ENCODE data around the gene HECTD3. TPM values are rescaled to one million over a fixed set of nuclear protein-coding genes. Genes with fewer than 3 reads are reported as not detected.

HECTD3 gene
- total RNA-seq, 4 donors from 2014 or later = 28.0 to 51.7 (median 35.8) TPM

DNA sequence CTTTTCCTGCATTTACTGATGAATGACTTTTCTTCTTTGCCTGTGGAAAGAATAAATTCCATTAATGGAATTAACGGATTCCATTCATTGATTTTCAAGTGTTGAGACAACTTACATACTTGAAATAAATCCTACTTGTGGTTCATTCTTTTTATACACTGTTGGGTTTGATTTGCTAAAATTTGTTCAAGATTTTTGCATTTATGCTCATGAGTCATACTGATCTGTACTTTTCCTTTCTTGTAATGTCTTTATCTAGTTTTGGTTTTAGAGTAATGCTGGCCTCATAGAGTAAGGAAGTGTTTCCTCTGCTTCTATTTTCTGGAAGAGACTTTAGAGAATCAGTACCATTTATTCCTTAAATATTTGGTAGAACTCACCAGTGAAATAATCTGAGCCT, 15.3 kb upstream of the HECTD3 start:
- Histone ChIP-seq H3K4me3 (no peak overlapping the region), H3K27ac (replicated peaks in 1 of 4) (no peak overlapping the region), H3K9me3 (no peaks in the 10 kb centered on the region), H3K27me3 (no peaks in the 10 kb centered on the region), H3K4me1 (no peaks in the 10 kb centered on the region), H3K36me3 (no peaks in the 10 kb centered on the region)
- TF ChIP-seq POLR2AphosphoS5 (IDR thresholded peaks at IDR 0.05) (no peak), POLR2A (IDR thresholded peaks at IDR 0.05; ENCODE audit: low read depth) (no peak), EP300 (IDR thresholded peaks at IDR 0.05) (no peak)
- TF ChIP-seq, protein P1, sequence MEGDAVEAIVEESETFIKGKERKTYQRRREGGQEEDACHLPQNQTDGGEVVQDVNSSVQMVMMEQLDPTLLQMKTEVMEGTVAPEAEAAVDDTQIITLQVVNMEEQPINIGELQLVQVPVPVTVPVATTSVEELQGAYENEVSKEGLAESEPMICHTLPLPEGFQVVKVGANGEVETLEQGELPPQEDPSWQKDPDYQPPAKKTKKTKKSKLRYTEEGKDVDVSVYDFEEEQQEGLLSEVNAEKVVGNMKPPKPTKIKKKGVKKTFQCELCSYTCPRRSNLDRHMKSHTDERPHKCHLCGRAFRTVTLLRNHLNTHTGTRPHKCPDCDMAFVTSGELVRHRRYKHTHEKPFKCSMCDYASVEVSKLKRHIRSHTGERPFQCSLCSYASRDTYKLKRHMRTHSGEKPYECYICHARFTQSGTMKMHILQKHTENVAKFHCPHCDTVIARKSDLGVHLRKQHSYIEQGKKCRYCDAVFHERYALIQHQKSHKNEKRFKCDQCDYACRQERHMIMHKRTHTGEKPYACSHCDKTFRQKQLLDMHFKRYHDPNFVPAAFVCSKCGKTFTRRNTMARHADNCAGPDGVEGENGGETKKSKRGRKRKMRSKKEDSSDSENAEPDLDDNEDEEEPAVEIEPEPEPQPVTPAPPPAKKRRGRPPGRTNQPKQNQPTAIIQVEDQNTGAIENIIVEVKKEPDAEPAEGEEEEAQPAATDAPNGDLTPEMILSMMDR (IDR thresholded peaks at IDR 0.05) = no peak
- no peak for DNase-seq (ENCODE audit: extremely low spot score)
- WGBS = 96% methylated on average over 1 of the region's 1 CpG
- intact Hi-C loops (cut with DNase I) = no loop called here

DNA sequence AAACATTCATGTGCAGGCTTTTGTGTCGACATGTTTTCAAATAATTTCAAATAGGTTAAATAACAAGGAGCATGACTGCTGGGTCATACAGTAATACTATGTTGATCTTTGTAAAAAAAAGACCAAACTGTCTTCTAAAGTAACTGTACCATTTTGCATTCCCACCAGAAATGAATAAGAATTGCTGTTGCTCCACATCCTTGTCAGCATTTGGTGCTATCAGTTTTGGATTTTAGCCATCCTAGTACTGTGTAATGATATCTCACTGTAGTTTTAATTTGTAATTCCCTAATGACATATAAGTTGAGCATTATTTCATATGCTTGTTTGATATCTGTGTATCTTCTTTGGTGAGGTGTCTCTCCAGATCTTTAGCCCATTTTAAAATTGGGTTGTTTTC, 12.5 kb upstream of the HECTD3 start:
- WGBS = 91% methylated on average over 1 of the region's 1 CpG
- H3K36me3 ChIP-seq = no peaks in the 10 kb centered on the region
- peaks cover 0 to under 1% (median 0%) of the 10 kb centered on the region in 4 donors for H3K4me1 ChIP-seq
- no peak for DNase-seq (ENCODE audit: extremely low spot score)
- no peaks in the 10 kb centered on the region for H3K9me3 ChIP-seq
- no peak overlapping the region for H3K27ac ChIP-seq (replicated peaks in 1 of 4)
- intact Hi-C loops (cut with DNase I) = no loop called here
- H3K27me3 ChIP-seq = no peaks in the 10 kb centered on the region
- TF ChIP-seq POLR2AphosphoS5 (IDR thresholded peaks at IDR 0.05) = no peak
- no peak for TF ChIP-seq POLR2A (IDR thresholded peaks at IDR 0.05; ENCODE audit: low read depth)
- TF ChIP-seq, protein P1 (IDR thresholded peaks at IDR 0.05) = no peak
- TF ChIP-seq EP300 (IDR thresholded peaks at IDR 0.05) = no peak
- no peak overlapping the region for H3K4me3 ChIP-seq

DNA sequence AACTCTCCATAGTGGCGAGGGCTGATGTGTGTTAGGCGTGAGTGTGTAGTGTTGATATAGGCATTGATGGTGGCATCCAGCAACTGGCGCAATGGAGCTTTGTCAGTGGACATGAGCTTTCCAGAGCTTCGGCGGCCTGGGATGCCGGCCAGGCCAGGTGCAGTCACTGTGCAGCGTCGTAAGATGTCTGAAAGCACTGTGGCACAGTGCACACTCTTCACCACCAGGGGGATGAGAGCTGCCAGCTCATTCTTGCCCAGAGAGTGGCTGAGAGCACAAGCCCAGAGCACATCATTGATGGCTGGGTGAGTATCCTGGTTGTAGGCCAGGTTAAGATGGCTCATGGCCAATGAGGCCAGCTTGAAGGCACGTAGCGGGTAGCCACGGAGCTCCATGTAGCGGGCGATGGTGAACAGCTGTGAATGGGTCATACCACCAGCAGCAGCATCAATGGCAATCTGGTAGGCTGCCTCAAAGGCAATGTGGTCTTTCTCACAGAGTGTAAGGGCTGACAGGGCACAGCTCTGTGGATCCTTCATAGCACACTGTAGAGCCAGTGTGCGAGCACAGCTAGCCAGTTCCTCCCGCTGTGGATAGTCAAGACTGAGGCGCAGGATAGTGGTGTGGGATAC, 7.6 kb upstream of the HECTD3 start:
- H3K27ac ChIP-seq (replicated peaks in 1 of 4) = no peak overlapping the region
- H3K36me3 ChIP-seq = peaks cover 0 to 22% (median 14%) of the 10 kb centered on the region in 4 donors
- no peaks in the 10 kb centered on the region for H3K27me3 ChIP-seq
- intact Hi-C loops (cut with DNase I) = loop anchor here (10.0 kb wide), 1 partner anchor 186 kb away; the partner anchor contains the start of gene ZSWIM5
- peaks cover 0 to 19% (median 13%) of the 10 kb centered on the region in 4 donors for H3K4me1 ChIP-seq
- WGBS = 66% methylated on average over 14 of the region's 16 CpGs
- no peak for TF ChIP-seq POLR2A (IDR thresholded peaks at IDR 0.05; ENCODE audit: low read depth)
- TF ChIP-seq, protein P1 (IDR thresholded peaks at IDR 0.05) = peak; percentile 54 to 77 (median 58)
- DNase-seq (ENCODE audit: extremely low spot score) = peak; percentile 90
- H3K9me3 ChIP-seq = no peaks in the 10 kb centered on the region
- H3K4me3 ChIP-seq = no peak overlapping the region

DNA sequence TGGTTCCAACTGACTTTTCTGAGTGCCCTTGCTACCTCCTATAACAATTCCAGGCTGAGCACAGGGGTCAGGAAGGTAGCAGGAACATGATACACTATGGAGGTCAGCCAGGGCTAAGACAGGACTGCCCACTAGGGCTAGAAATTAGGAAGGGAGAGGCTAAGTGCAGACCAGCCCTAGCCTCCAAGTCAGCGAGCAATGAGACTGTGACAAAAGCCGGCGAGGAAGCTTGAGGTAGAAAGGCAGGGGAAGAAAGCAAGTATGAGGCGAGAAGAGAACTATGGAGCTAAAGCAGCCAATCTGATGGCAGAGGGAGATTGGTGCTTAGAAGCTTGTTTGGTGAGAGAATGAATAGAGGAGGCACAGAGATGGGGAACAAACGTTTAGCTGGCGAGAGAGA, 5.6 kb upstream of the HECTD3 start:
- WGBS = 67% methylated on average over 6 of the region's 6 CpGs
- intact Hi-C loops (cut with DNase I) = loop anchor here (10.0 kb wide), 1 partner anchor 188 kb away; the partner anchor contains the start of gene ZSWIM5
- Histone ChIP-seq H3K27ac (replicated peaks in 1 of 4) (no peak overlapping the region), H3K36me3 (peaks cover 0 to 28% (median 19%) of the 10 kb centered on the region in 4 donors), H3K27me3 (no peaks in the 10 kb centered on the region), H3K9me3 (no peaks in the 10 kb centered on the region), H3K4me1 (peaks cover 14 to 35% (median 30%) of the 10 kb centered on the region in 4 donors), H3K4me3 (no peak overlapping the region)
- peak; percentile 74 for DNase-seq (ENCODE audit: extremely low spot score)
- TF ChIP-seq EP300 (IDR thresholded peaks at IDR 0.05) = no peak
- TF ChIP-seq, protein P1 (IDR thresholded peaks at IDR 0.05) = no peak
- no peak for TF ChIP-seq POLR2AphosphoS5 (IDR thresholded peaks at IDR 0.05)
- TF ChIP-seq POLR2A (IDR thresholded peaks at IDR 0.05; ENCODE audit: low read depth) = no peak
